GM12801 (cell line): ENCODE data around the gene SND1.

ENCODE experiments used
- TF ChIP-seq, protein P1 (sequence below): IDR thresholded peaks from one replicate; pipeline ENCODE4 v1.5.1; 2011; ENCODE audit warnings: control low read depth; ENCODE audit not compliant: insufficient read length; ENCODE audit errors: extremely low read depth

Gene SND1

DNA sequence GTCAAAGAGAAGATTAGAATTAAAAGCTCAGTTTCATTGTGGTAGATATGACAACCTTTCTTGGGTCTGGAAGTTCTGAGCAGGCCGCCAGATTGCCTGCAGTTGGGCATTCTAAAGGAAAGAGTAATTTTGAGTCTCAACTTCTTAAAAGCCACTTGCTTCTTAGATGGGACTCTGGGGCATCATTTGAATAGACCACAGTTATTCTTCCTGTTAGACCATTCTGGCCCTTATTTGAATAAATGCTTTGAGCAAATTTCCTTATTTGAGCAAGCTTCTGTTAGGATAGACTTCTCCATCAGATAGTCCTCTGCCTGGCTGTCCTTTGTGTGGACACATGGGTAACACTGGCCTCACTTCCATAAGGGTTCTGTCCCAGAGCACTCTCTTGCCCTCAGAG is 40.2 kb downstream of the SND1 start:
- TF ChIP-seq, protein P1, sequence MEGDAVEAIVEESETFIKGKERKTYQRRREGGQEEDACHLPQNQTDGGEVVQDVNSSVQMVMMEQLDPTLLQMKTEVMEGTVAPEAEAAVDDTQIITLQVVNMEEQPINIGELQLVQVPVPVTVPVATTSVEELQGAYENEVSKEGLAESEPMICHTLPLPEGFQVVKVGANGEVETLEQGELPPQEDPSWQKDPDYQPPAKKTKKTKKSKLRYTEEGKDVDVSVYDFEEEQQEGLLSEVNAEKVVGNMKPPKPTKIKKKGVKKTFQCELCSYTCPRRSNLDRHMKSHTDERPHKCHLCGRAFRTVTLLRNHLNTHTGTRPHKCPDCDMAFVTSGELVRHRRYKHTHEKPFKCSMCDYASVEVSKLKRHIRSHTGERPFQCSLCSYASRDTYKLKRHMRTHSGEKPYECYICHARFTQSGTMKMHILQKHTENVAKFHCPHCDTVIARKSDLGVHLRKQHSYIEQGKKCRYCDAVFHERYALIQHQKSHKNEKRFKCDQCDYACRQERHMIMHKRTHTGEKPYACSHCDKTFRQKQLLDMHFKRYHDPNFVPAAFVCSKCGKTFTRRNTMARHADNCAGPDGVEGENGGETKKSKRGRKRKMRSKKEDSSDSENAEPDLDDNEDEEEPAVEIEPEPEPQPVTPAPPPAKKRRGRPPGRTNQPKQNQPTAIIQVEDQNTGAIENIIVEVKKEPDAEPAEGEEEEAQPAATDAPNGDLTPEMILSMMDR, result no peak

DNA sequence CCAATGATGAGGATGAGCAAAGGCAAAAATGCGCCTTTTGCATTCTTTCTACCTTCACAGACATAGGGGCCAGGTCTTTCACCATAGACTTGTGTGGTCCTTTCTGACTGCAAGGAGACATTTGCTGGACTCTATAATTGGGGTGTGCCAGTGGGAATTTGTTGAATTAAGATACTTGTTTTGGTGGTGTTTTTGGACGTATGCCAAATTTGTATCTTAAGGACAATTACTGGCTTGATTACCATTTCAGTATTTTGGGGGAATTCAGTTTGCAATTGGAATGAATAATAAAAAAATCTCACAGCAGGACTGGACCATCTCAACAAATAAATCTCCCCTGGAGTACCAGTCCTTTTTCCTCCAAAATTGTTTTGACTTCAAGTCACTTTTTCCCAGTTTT is 47.9 kb downstream of the SND1 start:
- TF ChIP-seq, protein P1, result no peak

DNA sequence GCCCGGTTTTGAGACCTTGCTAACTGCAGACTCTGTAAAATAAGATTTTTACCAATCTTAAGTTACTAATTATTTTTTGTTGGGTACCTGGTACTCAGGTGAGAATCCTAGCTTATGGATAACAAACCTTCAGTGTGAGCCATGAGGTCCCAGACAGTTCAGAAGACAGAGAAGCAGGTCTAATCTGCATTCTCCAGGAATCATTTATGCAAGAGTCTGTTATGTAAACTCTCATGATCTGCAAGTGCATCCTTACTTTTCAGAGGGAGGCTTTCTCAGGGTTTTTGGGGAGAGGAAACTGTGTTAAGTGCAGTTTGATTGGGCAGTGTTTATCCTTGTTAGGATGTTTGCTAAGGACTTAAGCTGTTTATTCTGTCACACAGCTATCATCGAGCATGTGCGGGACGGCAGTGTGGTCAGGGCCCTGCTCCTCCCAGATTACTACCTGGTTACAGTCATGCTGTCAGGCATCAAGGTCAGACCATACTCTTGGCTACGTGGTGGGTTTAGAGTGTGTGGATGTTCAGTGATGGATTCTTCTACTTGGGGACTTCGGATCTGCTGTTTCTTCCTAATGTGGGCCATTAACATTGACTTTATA is 50.2 kb downstream of the SND1 start:
- TF ChIP-seq, protein P1, result no peak

DNA sequence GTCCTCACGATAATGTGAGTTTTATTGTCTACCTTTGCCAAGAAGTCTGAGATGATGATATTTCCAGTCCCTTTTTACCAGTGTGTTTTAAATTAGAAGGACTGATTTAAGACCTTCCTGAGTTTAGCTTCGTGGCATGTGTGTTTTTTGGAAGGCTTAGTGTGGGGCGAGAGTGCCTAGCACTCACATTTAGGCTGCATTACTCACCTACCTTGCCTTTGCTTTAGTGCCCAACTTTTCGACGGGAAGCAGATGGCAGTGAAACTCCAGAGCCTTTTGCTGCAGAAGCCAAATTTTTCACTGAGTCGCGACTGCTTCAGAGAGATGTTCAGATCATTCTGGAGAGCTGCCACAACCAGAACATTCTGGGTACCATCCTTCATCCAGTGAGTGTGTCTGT is 50.9 kb downstream of the SND1 start:
- TF ChIP-seq, protein P1, result no peak

DNA sequence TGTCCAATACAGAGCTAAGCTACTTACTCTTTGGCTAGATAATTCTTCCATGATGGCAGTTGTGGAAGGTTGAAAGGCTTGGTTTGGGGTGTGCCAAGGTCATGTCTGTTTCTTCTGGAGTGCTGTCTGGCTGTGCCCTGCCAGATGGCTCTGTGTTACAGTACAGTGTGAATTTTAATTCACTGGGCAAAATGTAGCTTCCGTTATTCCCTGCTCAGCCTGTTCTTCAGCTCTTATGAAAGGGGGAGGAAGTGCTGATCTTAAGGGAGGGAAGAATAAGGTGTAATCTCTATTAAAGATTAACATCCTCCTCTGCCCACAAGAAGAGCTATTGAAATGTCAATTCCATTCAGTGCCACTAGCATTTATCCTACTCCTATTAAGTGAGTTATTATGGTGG is 52.2 kb downstream of the SND1 start:
- TF ChIP-seq, protein P1, result no peak

DNA sequence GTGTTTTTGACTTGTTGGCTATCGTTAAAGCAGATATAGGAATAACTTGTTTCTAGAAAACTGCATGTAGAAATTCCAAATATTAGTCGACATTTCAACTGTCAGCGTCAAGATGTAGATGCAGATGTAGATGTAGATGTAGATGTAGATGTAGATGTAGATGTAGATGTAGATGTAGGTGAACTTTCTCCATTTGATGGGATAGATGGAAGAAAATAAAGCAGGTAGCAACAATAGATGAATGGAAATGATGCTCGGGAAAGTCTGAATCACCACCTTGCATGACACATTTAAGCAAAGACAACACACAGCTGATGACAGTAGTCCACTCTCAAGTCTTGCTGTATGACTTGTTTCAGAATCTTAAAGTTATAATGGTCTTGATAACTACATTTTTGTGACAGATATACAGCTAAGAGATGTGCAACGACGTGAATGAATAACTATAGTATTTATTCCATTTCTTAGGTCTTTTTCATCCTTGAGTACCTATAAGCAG is 53.5 kb downstream of the SND1 start:
- TF ChIP-seq, protein P1, result no peak

DNA sequence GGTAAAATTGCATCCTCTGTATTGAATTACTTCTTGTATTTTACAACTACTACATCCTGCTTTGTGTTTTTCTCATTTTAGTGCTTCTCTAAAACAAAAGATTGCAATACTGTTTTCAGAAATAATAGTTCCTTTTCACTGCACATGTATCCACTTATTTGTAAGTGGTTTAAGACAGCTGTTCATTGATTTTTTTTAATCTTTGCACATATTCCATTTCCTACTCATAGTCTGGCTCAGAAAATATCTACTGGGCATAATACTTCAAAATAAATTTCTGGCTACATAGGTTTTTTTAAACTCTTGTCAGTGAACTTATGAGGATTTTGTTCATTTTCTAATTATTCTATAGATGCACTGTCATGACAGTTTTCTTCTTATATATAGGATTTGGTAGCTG is 54.8 kb downstream of the SND1 start:
- TF ChIP-seq, protein P1, result no peak
